ENCODE results near the gene ST14.
"Not testable (repeated sequence)": the region's sequence is repeated elsewhere in the genome, so short reads cannot be mapped to it uniquely, and the experiment has no call there.

The ST14 gene

DNA sequence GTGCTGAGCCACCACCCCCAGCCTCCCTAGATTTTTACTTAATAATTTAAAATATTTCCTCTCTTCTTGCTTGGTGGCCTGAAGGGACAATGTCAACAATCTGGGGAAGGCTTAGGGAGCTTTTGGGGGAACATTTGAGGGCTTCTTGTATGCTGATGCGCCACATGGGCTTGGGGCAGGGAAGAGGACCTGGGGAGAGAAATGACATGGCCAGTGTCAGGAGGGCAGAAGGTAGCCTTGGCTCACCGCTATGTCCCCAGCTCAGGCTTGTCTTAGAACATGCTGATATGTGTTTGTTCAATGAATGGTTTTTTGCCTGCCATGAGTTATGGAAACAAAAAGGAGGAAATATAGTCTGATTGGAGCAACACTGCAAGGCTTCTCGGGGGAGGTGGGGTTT lies 51.6 kb downstream of the ST14 start:
- no peak for DNase-seq

DNA sequence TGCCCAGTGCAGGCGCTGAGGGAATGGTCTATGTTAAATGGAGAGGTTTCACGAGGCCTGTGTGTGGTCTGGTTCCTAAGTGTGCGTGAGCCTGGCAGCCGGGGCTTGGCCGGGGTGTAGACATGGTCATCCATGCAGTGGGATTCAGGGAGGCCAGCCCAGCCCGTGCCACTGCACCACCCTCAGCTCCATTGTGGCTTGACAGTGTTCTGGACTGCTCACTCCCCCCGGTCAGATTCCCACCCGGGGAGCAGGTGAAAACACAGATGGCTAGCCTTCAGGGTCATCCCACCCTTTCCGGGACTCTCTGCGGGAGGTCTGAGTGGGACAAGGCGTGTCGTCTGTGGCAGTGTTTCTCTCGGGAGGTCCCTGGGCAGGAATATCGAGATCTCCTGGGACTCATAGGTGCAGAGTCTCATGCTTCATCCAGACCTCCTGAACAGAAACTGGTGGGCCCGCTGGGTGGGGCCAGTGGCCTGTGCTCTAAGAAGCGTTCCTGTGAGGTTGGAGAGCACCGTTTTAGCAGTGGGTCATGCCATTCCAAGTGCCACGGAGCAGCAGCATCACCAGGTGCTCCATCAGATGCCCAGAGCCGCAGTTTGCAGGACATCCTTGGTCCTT lies 52.3 kb downstream of the ST14 start:
- no peak for DNase-seq

DNA sequence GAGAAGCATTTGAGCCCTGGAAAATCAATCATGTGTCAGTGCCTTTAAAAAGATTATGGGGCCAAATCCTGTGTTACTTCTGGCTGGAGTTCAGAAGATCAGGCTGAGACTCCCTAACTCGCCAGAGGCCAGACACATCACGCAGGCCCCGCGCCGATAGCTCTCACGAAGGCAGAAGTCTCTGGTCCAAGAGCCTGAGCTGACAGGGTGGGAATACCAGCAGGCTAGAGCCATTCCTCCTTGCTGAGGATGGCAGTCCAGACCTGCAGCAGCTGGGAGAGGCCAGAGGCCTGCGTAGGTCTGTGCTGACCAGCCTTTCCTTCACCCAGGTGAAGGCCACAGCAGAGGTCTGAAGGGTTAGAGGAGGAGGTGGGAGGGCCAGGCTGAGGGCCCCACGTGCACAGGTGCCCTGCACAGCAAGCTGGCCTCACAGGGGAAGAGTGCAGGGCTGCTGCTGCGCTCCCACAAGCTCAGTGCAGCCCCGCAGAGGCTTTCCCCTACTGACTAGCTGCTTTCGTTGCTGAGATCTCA lies 52.9 kb downstream of the ST14 start:
- no peak for DNase-seq

DNA sequence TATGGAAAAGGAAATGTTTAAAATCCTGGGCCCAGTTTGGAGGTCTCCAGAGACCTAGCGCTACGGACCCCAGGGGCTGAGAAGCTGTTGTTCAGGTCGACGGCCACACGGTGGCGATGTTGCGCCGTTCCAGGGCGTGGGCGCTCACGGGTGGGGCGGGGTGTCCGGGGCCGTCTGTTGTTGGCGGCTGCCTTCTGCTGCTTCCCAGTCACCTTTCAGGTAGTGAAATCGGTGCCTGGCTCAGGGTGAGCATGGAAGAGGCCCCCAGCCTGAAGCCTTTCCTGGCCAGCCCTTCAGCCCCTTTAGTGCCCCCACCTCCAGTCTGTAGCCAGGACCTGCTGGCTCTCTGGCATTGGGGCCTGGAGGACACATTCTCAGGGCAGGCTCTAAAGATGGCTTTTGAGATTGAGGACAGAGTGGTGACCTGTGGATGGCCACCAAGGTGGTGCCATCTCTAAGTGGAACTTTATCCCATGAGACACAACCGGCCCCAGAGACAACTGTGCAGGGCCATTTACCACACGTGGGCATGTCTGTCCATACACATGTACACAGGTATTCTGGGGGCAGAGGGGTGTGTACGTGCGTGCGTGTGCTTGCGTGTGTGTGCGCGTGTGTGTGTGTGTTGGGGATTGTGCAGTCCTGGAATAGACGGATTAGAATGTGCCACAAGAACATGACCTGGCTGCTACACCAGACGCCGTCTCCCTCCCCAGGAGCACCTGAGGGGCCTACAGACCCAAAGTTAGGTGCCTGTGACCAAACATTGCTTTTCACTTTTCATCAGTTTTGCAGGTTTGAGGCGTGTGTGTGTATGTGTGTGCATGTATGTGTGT lies 53.8 kb downstream of the ST14 start:
- DNase-seq: peak; percentile 62

DNA sequence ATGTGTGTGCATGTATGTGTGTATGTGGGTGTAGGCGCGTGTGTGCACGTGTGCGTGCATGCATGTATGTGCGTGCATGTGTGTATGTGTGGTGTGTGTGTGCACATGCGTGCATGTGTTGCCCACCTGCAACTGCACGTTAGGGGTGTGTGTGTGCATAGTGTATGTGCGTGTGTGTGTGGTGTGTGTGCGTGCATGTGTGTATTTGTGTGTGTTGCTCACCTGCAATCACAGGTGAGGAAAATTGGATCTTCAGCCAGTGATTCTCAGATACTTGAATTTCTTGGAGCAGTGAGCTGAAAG lies 54.3 kb downstream of the ST14 start:
- no peak for DNase-seq

DNA sequence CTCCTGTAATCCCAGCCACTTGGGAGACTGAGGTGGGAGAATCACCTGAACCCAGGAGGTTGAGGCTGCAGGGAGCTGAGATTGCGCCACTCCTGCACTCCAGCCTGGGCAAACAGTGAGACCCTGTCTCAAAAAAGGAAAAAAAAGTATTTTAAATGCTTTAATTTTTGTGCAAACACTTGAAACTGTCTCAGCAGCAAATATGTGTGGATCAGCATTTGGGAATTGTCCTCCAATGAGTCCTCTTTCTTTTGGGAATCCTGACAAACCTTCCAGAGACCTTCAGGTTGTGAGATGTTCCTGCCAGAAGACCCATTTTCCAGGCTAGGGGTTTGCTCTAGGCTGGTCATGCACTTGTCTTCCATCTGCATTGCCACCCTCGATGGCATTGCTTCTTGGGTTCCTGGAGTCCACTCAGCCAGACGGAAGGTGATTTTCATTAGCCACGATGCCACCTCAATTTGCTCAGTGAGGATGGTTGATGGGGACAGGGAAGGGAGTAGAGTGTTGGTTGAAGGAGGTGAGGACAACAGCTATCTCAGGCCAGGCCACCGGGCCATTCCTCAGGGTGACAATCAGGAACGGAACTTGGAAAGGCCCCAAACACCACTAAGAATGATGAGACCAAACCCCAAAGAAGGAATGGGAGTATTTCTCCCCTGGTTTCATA lies 55.4 kb downstream of the ST14 start:
- DNase-seq: no peak

DNA sequence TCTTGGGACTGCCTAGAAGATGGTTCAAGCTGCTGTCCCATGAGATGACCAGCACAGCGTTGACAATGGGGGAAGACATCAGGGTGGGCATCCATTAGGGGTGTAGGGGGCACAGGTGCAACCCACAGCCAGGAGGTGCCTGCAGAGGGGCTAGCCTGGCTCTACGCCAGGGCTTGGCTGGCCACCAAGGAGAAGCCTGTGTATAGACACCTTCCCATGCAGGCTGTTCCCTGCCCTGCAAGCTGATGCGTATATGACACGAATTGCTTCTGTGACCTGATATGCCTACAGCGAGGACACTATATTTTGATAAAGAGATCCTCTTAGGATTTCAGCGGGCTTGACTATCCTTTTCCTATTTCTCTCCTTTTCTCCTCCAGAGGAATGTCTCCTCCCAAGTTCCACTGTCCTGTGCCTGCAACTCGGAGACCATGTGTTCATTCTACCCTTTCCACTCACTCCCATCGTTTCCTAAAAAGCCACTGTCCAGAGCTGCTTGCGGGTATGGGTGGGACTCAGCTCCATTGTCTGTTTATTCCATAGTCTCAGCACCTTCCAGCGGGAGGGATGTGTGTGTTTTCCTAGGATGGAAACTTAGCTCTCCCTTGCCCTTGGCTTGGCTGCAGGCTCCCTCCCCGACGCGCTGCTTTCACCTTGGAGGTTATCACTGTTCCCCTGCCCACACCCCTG lies 56.1 kb downstream of the ST14 start:
- no peak for DNase-seq

DNA sequence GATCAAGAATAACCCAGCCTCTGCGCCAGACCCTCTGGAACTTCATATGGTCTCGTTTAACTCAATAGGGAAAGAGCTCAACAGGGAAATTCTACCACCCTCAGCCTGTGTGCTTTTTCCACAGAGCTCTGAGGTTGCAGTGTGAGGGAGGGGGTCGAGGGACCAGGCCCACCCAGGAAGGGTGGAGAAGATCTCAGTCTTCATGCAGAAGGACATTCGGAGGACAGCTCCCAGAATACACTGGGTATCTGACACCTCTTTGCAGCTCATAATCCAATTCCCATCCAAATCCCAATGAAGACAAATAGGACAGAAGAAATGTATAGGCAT lies 56.6 kb downstream of the ST14 start:
- DNase-seq: no peak

DNA sequence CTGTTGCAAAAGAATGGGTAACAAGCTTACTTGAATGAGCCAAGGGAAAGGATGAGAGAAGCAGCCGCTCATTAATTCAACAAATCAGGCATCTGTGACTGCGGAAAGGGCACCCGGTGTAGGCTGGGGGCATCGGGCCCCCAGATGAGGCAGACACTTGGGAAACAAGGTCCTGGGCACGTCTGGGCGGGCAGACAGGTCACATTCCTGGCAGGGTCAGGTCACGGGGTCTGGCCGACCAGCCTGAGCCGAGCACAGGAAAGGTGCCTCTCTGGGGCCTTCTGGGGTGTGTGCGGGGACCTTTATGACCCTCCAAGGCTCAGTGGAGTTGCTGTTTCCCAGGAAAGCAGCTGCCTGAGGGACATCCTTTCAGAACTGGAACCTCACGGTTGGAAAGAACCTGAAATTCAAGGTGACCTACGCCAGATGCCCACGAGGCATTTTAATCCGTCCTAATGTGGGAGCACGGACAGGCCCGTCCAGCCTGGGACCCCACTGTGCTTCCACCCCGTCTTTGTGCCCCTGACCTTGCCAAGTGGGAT lies 57.1 kb downstream of the ST14 start:
- no peak for DNase-seq

DNA sequence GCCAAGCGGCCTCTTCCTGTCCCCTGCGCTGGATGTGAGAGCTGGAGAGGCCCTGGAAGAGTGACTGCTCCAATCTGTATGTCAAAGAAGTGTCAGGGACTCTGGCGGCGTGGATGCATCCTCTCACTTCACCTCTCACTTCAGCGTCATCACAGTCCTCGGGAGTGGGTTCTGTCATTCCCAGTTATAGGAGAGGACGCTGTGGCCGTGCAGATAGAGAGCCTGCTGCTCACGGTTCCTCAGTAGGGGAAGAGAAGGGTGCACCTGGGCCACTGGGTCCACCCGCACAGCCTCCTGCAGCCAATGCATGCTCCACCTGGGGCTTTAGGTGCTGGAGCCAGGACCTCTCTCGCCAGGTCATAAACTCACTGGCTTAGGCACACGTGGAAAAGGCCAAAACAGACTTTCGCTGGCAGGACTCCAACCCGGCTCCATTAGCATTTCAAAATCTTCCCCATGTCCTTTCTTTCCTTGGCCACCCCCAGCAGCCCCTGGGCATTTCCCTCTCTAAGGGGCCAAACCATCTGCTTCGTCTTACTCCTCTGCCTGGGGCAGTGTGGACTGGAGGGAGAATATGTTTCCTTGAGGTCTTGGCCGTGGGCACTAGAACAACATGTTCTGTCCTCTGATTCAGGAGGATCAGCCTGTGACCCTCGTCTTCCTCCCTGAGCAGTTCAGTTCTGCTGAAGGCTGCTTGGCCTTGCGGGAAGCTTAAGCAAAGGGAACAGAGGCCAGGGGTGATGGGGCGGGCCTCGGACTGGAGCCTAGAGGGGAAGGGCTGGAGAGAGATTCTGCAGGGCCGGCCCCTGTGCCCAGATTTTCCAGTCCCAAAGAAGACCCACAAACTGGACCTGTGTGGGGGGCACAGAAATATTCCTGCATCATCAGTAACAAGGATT lies 57.8 kb downstream of the ST14 start:
- DNase-seq: no peak

DNA sequence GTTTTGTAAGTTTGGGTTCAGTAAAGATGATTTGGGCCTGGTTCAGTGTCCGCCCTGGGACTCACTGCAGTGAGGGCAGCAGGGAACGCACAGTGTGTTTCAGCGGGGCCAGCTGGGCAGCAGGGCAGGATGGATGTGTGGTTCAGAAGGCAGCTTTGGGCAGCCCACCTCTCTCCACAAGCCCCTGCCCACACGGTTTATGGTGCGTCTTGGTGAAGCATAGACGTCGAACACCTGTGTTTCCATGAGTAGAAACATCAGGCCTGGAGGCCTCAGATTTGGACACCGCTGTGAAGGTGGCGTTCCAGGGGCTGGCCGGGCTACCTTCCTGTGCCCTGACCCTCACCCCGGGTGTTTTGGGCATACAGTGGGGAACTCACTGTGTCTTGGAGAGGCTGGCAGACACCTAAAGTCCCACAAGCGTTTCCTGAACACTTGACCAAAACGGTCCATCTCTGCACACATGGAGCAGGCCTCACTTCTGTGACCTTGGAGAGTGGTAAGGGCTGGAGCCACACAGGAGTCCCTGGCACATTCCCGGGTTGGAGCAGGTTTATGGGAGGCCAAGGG lies 59.0 kb downstream of the ST14 start:
- no peak for DNase-seq

DNA sequence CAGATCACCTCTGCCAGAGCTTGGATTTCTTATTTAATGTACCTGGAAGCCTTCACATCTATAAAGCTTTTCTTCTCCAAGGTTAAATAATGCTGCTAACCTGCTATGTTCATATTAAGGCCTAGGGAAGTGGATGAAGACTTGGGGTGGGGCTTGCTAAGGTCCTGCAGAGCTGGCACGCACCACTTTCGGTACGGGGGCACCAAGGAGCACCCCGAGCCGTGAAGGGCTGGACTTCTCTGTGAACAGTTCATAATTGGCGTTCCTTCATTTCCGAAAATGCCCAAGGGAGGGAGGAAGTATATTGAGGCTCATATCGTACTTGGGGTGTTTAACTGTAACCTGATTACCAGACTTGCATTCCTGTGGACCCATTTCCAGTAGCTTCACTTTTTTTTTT lies 59.6 kb downstream of the ST14 start:
- no peak for DNase-seq

DNA sequence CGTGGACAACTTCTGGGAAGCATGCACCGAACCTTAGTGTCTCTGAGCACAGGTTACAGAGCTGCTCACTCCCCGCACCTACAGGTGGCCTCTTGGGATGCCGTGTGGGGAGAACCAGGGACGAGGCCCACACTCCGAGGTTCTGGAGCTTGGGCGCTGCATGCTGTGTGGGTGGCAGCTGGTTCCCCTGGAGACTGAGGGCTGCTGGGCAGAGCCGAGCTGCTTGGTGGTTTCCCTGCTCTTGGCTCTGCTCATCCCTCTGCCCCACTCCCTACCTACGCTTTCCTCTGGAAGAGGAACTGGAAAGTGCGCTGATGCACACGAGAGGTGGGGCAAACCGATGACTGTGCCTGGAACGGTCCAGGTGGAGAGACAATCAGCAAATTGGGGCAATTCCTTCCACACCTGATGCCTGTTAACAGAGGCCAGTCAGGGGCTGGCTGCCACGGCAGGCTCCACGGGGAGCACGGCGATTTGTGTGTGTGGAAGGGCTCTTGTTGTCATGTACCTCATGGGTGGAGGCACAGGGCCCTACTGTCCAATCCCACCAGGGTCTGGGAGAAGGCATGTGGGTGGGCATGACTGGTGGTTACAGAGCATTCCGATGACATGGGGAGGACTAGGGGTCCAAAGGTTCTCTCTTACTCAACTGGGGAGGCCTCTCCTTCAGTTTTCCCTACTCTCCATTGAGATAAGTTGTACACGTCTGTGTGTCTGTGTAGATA lies 60.9 kb downstream of the ST14 start:
- DNase-seq: no peak

DNA sequence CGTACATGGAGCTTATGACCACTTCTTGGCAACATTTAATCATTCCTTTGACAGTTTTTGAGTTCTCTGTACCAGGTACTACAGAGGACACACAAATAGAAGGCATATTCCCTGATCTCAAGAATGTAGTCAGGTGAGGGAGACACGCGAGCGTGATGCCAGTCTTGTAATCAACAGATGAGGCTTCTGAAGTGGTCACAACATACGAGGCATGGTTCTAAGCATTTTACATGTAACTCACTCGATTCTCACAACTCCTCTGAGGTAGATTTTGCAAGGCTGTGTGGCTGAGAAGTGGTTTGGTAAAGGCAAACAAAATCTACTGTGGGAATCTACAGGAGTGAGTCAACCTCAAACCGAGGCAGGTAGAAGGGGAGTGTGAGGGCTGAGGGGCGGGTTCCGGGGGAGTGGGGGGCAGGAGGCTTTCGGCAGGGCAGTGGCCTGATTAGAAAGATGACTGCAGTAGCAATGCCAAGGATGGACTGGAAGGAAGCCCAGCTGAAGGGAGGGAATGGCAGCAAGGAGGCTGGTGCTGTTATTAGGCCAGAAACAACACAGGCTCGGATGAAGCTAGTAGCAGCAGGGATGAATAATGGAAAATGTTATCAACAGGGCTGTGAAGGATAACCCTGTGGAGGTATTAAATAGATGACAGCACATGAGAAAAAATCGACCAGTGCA lies 63.8 kb downstream of the ST14 start:
- no peak for DNase-seq

DNA sequence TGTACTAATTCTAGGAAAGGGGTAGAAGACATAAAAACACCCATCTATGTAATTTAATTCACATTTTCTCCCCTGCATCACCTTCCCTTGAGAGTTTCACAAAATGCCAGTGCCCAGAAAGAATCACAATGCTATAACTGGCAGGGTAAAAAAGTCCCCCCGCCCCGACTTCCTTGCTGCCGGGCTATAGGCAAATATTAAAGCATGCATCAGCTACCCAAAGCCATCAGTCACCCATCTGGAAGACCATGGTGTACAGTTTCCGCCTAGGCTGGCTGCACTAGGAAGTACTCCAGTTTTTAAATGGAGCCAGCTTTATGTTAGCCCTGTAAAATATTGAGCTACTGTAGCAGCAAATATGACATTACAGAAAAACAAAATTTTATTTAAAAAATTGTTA lies 67.8 kb downstream of the ST14 start:
- no peak for DNase-seq

DNA sequence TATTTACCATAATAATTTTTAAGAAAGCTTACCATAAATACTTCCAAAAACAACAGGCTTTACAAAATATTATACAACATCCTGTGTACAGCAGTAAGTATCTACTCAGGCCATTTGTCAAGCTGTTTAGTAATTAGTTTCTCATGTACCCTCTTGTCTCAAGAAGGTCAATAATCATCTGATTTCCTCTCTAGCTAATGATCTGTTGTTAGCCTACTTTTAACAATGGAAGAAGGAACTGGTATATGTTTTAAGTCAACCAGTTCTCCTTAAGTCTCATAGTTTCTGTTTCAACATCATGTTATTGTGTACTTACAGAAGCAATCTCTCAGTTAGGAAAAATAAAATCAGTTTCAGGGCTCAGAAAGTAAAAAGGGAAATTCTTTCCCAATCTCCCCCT lies 73.9 kb downstream of the ST14 start:
- DNase-seq: not testable (repeated sequence)

DNA sequence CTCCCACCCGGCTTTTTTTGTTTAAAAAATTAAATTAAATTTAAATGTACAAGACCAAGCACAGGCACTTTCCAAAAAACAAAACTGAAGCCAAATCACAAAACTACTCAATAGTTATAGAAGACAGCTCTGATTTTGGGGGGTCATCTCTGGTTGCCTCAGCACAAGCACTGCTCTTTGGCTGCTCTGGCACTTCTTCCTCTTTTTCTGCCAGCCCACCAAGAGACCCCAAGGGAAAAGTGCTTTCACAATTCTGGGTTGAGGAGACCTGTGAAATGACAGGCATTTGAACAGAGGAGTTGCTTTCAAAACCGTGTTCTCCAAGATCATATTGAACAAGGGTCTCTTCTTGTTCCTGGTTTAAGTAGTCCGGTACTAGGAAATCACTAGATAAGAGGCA lies 74.3 kb downstream of the ST14 start:
- DNase-seq: not testable (repeated sequence)

DNA sequence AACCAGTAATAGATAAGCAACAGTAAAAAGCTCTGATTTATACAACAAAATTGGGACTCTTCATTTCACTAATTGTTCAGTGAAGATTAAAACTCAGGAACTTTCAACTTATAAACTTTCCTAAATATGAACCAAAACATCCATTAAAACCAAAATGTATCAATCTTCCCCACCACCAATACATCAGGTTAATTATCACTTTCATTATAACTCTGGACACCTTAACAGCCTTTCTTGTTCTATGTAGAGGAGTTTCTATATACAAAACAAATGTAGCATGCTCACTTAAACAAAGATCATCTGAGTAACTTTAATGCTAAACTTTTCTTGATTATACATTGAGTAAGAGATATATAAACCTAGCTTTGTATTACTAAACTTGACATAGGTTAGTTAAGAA lies 74.7 kb downstream of the ST14 start:
- no peak for DNase-seq

DNA sequence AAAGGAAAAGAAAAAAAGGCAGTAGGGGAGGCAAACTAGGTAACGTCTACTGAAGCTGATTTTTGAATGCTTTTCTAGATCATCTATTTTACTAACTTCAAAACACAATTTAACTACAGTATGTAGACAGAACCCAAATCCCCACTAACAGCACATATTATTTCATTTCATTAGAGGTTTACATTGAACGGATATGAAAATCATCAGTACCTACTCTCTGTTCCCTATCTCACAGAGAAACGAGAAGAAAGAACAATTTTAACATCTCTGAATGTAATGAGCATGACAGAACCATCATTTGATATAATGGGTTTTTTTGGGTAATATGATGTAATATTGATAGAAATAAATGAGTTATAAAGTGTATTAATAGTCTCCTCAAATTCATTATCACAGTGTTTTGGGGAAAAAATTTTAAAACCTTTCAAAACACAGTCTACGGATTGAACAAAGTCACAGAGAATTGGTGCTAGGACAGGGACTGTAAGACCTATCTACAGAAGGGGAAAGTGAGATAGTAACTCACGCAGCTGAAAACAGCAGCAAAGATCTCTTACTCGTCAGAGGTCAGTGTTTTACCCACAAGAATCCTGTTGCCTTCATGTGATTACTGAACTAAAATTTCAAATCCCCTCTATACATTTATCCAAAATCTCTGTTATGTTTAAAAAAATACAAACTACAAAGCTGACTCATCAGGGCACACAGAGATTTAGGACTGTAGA lies 77.9 kb downstream of the ST14 start:
- DNase-seq: no peak

DNA sequence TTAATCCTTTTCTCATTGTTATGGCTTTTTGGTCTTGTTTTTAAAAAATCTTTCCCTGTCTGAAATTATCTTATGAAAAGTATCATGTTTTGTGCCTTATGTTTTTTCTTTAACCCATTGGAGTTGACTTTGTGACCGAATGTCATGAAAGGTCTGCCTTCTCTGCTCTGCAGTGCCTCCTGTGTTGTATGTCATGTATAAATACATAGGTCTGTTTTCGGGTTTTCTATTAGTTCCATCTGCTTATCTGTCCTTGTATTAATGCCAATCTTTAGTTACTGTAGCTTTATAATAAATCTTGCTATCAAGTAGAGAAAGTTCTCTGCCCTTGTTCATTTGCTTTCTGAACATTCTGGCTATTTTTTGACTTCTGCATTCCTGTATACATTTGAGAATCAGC lies 82.1 kb downstream of the ST14 start:
- DNase-seq: no peak

Measured in activated CD4-positive, alpha-beta T cell treated with anti-CD3 and anti-CD28 coated beads for 1 hour (primary cell).